Lower leg skin (tissue), 3 donors: ENCODE measurements around the gene DKK1.

Experiments used
- CTCF ChIP-seq, 3 donors: fragments of 450-650 bp; IDR thresholded peaks; one replicate each; pipeline ENCODE4 v1.5.1; 2016; ENCODE audit warnings: antibody characterized with exemption in 3 of 3, mild to moderate bottlenecking in 3 of 3, moderate library complexity in 2 of 3
- POLR2A ChIP-seq, 2 donors: fragments of 450-650 bp; IDR thresholded peaks; one replicate each; pipeline ENCODE4 v1.6.1; 2016 to 2017; ENCODE audit warnings: antibody characterized with exemption in 2 of 2, mild to moderate bottlenecking in 1 of 2, moderate library complexity in 1 of 2

- TF ChIP-seq POLR2A (IDR thresholded peaks at IDR 0.05) (no peak), CTCF (IDR thresholded peaks at IDR 0.05) (no peak)
These were observed 16.3 kb upstream of the DKK1 start for GRCh38 chr10:52297747-52298146.
